HCT116 (cell line): ENCODE data around the gene DPP10. TPM values are rescaled to one million over a fixed set of nuclear protein-coding genes. Genes with fewer than 3 reads are reported as not detected.

ENCODE experiments used
- ATAC-seq: fragments of 200-7000 bp; cut with Tn5 transposase; 2 replicates; pipeline ENCODE4 v1.9.1; 2020; ENCODE audit warnings: mild to moderate bottlenecking, moderate library complexity
- BruUV-seq: library from RNA; stranded (reverse); fragments of 400-500 nt; replicated peaks from 2 replicates; lab custom pipeline; 2021; lab: Mats Ljungman, UMichigan
- CTCF ChIA-PET: fragments of 300-600 bp; sonication (Branson Sonifier 250); formaldehyde crosslinking; loops from one replicate; lab custom pipeline; 2021; ENCODE audit warnings: antibody characterized with exemption; lab: Charles Lee
- POLR2A ChIA-PET: fragments of 300-600, 350-600 bp; sonication (Branson Sonifier 250); formaldehyde crosslinking; loops from one replicate; lab custom pipeline; 2021; ENCODE audit warnings: antibody characterized with exemption; lab: Charles Lee
- RAD21 ChIA-PET, 2 experiments: fragments of 300-600 bp; sonication (Branson Sonifier 250); formaldehyde crosslinking; loops; one replicate each; lab custom pipeline; 2023; ENCODE audit warnings: low total read pairs in 2 of 2; ENCODE audit not compliant: uncharacterized antibody in 2 of 2, unreplicated experiment in 2 of 2, low non-redundant PET in 1 of 2; lab: Charles Lee
- DNase-seq: peaks from one replicate; pipeline ENCODE4 v3.0.0-alpha.2; 2010; ENCODE audit warnings: low read depth, low spot score
- H2AFZ ChIP-seq: fragments of 200-600 bp; shearing (Covaris generic), sonication (generic); 2 replicates; pipeline ENCODE4 v1.6.1; 2017; ENCODE audit warnings: low read depth, mixed run types, mixed read lengths, antibody characterized with exemption, low read length; ENCODE audit not compliant: poor library complexity, severe bottlenecking
- H3K27ac ChIP-seq: 2 replicates; pipeline ENCODE4 v1.5.1; 2012; ENCODE audit warnings: low read depth, low read length
- H3K27me3 ChIP-seq: fragments of 200-600 bp; sonication (generic); 2 replicates; pipeline ENCODE4 v1.6.1; 2016; ENCODE audit warnings: mixed run types, low read length, mixed read lengths; ENCODE audit not compliant: insufficient read depth
- H3K36me3 ChIP-seq, 2 experiments: fragments of 200-500 bp in 1 of 2; fragments of 200-600 bp in 1 of 2; sonication (Bioruptor generic) in 1 of 2; sonication (generic) in 1 of 2; 2 replicates each; pipeline versions ENCODE4 v1.5.1 to v1.6.1; 2014 to 2016; ENCODE audit warnings: low read length in 2 of 2, inconsistent platforms in 1 of 2, mixed read lengths in 1 of 2, mixed run types in 1 of 2; ENCODE audit not compliant: insufficient read depth in 2 of 2, control insufficient read depth in 1 of 2
- H3K4me1 ChIP-seq, 2 experiments: fragments of 200-600 bp in 1 of 2; sonication (generic) in 1 of 2; 2 replicates each; pipeline versions ENCODE4 v1.5.1 to v1.6.1; 2012 to 2017; ENCODE audit warnings: low read length in 2 of 2, inconsistent platforms in 1 of 2, mild to moderate bottlenecking in 1 of 2, mixed read lengths in 1 of 2, mixed run types in 1 of 2, moderate library complexity in 1 of 2; ENCODE audit not compliant: insufficient read depth in 2 of 2, control insufficient read depth in 1 of 2
- H3K4me2 ChIP-seq: fragments of 200-600 bp; sonication (generic); 2 replicates; pipeline ENCODE4 v1.6.1; 2017; ENCODE audit warnings: mixed run types, low read length, mixed read lengths
- H3K4me3 ChIP-seq, 2 experiments: fragments of 200-600 bp in 1 of 2; sonication (generic) in 1 of 2; replicated peaks in 1 of 2; 2 replicates each; pipeline ENCODE4 v1.5.1; 2011 to 2016; ENCODE audit warnings: low read length in 2 of 2, control low read depth in 1 of 2, low read depth in 1 of 2, mild to moderate bottlenecking in 1 of 2, mixed read lengths in 1 of 2, mixed run types in 1 of 2
- H3K79me2 ChIP-seq: fragments of 200-600 bp; sonication (generic); 2 replicates; pipeline ENCODE4 v1.6.1; 2017; ENCODE audit warnings: mild to moderate bottlenecking, mixed run types, low read length, moderate library complexity, mixed read lengths; ENCODE audit not compliant: insufficient read depth
- H3K9ac ChIP-seq: fragments of 200-600 bp; sonication (generic); 2 replicates; pipeline ENCODE4 v1.6.1; 2016; ENCODE audit warnings: low read length, mixed read lengths
- H3K9me2 ChIP-seq: fragments of 200-600 bp; sonication (generic), shearing (Covaris generic); 2 replicates; pipeline ENCODE4 v1.6.1; 2017; ENCODE audit warnings: mixed run types, mild to moderate bottlenecking, moderate library complexity; ENCODE audit not compliant: insufficient read depth
- H3K9me3 ChIP-seq, 2 experiments: fragments of 200-500 bp in 1 of 2; fragments of 200-600 bp in 1 of 2; sonication (Bioruptor generic) in 1 of 2; sonication (generic) in 1 of 2; 2 replicates each; pipeline ENCODE4 v1.6.1; 2014 to 2017; ENCODE audit warnings: low read length in 2 of 2, mixed read lengths in 2 of 2, inconsistent platforms in 1 of 2, low read depth in 1 of 2, mild to moderate bottlenecking in 1 of 2, mixed run types in 1 of 2, moderate library complexity in 1 of 2; ENCODE audit not compliant: control insufficient read depth in 1 of 2, insufficient read depth in 1 of 2
- H4K20me1 ChIP-seq: fragments of 200-600 bp; sonication (generic), shearing (Covaris generic); 2 replicates; pipeline ENCODE4 v1.6.1; 2017; ENCODE audit warnings: mixed run types, mild to moderate bottlenecking, moderate library complexity; ENCODE audit not compliant: insufficient read depth
- CBX3 ChIP-seq: IDR thresholded peaks from 2 replicates; pipeline ENCODE4 v1.6.1; 2012; ENCODE audit warnings: low read depth
- ELF1 ChIP-seq: IDR thresholded peaks from 2 replicates; pipeline ENCODE4 v1.6.1; 2012; ENCODE audit warnings: low read depth, borderline replicate concordance
- FOSL1 ChIP-seq: IDR thresholded peaks from 2 replicates; pipeline ENCODE4 v1.6.1; 2012; ENCODE audit warnings: low read depth
- POLR2A ChIP-seq: IDR thresholded peaks from 2 replicates; pipeline ENCODE4 v1.7.0; 2011; ENCODE audit warnings: borderline replicate concordance; ENCODE audit not compliant: insufficient read depth, insufficient read length; ENCODE audit errors: extremely low read depth
- POLR2AphosphoS5 ChIP-seq: IDR thresholded peaks from 2 replicates; pipeline ENCODE4 v1.6.1; 2011; ENCODE audit warnings: mild to moderate bottlenecking, low read depth, low read length, moderate library complexity
- RAD21 ChIP-seq: IDR thresholded peaks from 2 replicates; pipeline ENCODE4 v1.6.1; 2012; ENCODE audit warnings: low read depth, mild to moderate bottlenecking
- SIN3A ChIP-seq: IDR thresholded peaks from 2 replicates; pipeline ENCODE4 v1.6.1; 2012; ENCODE audit warnings: low read depth
- SRF ChIP-seq: IDR thresholded peaks from 2 replicates; pipeline ENCODE4 v1.6.1; 2012; ENCODE audit warnings: low read depth
- TCF7L2 ChIP-seq: IDR thresholded peaks from 2 replicates; pipeline ENCODE4 v1.7.0; 2011; ENCODE audit warnings: borderline replicate concordance, inconsistent platforms; ENCODE audit not compliant: insufficient read depth, insufficient read length; ENCODE audit errors: extremely low read depth
- intact Hi-C: fragments of 100-400 bp; cut with micrococcal nuclease; formaldehyde crosslinking; loops from 2 replicates; pipeline ENCODE4 v1.10.0; 2022
- total RNA-seq: library from RNA; stranded (reverse); gene quantifications from one replicate; pipeline ENCODE4 v1.2.1, GENCODE V29; 2021; ENCODE audit not compliant: unreplicated experiment
- TF ChIP-seq, protein P1 (sequence below): IDR thresholded peaks from 2 replicates; pipeline ENCODE4 v1.6.1; 2011; ENCODE audit warnings: mild to moderate bottlenecking, low read length, moderate library complexity; ENCODE audit not compliant: insufficient replicate concordance; ENCODE audit errors: extremely low read depth
- TF ChIP-seq, protein P2 (sequence below): IDR thresholded peaks from 2 replicates; pipeline ENCODE4 v1.6.1; 2012; ENCODE audit warnings: low read depth

DPP10 gene
- total RNA-seq, 1 experiment from 2014 or later: not detected

DNA sequence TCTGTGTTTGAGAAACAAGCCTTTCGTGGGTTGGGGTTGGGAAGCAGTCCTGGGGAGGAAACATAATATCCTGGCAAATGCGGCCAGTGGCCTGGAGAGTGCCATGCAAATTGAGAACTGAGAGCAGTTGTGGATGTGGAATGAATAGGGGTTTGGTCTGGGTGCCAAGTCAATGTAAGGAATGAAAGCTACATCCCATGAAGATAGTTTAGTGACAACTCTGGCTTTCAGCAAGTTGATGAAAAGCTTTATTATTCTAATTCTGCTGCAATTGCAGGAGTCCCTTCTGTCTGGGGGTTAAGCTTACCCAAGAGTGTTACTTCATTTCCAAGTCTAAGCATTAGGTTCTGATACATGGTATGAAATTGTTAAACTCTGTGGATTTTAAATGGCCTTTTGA is 771.6 kb downstream of the DPP10 start:
- H3K79me2 ChIP-seq: no peaks in the 10 kb centered on the region
- ATAC-seq (no peak), DNase-seq (no peak)
- H3K9me3 ChIP-seq: peaks cover 3 to 10% of the 10 kb centered on the region in 2 experiments; a peak in 2 of 4 replicates
- H3K4me1 ChIP-seq: no peaks in the 10 kb centered on the region
- no TSS peak for BruUV-seq
- H3K27ac ChIP-seq: no peak overlapping the region
- ChIA-PET POLR2A (no interaction called here), RAD21 (no interaction called here), CTCF (no interaction called here)
- H2AFZ ChIP-seq: no peak overlapping the region
- no peaks in the 10 kb centered on the region for H3K27me3 ChIP-seq
- no peaks in the 10 kb centered on the region; the same call in 1 of the 2 replicates for H4K20me1 ChIP-seq
- H3K9me2 ChIP-seq: no peaks in the 10 kb centered on the region
- no peaks in the 10 kb centered on the region for H3K36me3 ChIP-seq
- no peak overlapping the region for H3K9ac ChIP-seq
- no peak for TF ChIP-seq SRF
- no peak for TF ChIP-seq POLR2AphosphoS5
- no peak for TF ChIP-seq CBX3
- TF ChIP-seq, protein P1, sequence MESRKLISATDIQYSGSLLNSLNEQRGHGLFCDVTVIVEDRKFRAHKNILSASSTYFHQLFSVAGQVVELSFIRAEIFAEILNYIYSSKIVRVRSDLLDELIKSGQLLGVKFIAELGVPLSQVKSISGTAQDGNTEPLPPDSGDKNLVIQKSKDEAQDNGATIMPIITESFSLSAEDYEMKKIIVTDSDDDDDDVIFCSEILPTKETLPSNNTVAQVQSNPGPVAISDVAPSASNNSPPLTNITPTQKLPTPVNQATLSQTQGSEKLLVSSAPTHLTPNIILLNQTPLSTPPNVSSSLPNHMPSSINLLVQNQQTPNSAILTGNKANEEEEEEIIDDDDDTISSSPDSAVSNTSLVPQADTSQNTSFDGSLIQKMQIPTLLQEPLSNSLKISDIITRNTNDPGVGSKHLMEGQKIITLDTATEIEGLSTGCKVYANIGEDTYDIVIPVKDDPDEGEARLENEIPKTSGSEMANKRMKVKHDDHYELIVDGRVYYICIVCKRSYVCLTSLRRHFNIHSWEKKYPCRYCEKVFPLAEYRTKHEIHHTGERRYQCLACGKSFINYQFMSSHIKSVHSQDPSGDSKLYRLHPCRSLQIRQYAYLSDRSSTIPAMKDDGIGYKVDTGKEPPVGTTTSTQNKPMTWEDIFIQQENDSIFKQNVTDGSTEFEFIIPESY: no peak
- no peak overlapping the region for H3K4me3 ChIP-seq
- no peak overlapping the region for H3K4me2 ChIP-seq
- intact Hi-C loops: no loop called here

DNA sequence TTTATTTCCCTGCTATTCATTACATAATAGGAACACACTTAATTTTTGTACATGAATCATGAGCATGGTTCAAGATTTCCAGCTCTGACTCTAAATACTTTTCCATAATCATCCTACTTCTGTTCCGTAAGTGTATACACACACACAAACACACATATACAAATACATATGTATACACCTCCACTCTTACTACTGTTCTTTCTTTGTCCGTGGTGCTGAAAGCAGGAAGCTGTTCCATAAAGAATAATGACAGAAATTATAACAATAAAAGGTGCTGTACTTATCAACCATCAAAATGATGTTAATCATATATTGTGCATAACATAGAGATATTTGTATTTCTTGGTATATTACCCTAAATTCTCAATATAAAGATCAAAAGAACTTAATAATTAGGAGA is 776.9 kb downstream of the DPP10 start:
- Histone ChIP-seq H3K79me2 (no peaks in the 10 kb centered on the region), H3K9ac (no peak overlapping the region), H3K36me3 (no peaks in the 10 kb centered on the region), H3K4me2 (no peak overlapping the region), H3K27me3 (no peaks in the 10 kb centered on the region), H3K4me3 (no peak overlapping the region), H3K4me1 (no peaks in the 10 kb centered on the region), H3K27ac (no peak overlapping the region), H2AFZ (no peak overlapping the region), H4K20me1 (no peaks in the 10 kb centered on the region; the same call in 1 of the 2 replicates), H3K9me2 (no peaks in the 10 kb centered on the region), H3K9me3 (peaks cover 6 to 19% of the 10 kb centered on the region in 2 experiments; a peak in 2 of 4 replicates)
- DNase-seq (no peak), ATAC-seq (no peak)
- POLR2A ChIA-PET: no interaction called here
- no TSS peak for BruUV-seq
- RAD21 ChIA-PET: no interaction called here
- CTCF ChIA-PET: no interaction called here
- intact Hi-C loops: no loop called here
- TF ChIP-seq SIN3A: no peak
- no peak for TF ChIP-seq RAD21
- no peak for TF ChIP-seq TCF7L2
- TF ChIP-seq, protein P2, sequence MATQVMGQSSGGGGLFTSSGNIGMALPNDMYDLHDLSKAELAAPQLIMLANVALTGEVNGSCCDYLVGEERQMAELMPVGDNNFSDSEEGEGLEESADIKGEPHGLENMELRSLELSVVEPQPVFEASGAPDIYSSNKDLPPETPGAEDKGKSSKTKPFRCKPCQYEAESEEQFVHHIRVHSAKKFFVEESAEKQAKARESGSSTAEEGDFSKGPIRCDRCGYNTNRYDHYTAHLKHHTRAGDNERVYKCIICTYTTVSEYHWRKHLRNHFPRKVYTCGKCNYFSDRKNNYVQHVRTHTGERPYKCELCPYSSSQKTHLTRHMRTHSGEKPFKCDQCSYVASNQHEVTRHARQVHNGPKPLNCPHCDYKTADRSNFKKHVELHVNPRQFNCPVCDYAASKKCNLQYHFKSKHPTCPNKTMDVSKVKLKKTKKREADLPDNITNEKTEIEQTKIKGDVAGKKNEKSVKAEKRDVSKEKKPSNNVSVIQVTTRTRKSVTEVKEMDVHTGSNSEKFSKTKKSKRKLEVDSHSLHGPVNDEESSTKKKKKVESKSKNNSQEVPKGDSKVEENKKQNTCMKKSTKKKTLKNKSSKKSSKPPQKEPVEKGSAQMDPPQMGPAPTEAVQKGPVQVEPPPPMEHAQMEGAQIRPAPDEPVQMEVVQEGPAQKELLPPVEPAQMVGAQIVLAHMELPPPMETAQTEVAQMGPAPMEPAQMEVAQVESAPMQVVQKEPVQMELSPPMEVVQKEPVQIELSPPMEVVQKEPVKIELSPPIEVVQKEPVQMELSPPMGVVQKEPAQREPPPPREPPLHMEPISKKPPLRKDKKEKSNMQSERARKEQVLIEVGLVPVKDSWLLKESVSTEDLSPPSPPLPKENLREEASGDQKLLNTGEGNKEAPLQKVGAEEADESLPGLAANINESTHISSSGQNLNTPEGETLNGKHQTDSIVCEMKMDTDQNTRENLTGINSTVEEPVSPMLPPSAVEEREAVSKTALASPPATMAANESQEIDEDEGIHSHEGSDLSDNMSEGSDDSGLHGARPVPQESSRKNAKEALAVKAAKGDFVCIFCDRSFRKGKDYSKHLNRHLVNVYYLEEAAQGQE: no peak
- no peak for TF ChIP-seq POLR2AphosphoS5
- TF ChIP-seq POLR2A: no peak
- TF ChIP-seq ELF1: no peak
- no peak for TF ChIP-seq FOSL1
- TF ChIP-seq SRF: no peak
